Measurements from ENCODE around the gene NAIF1. TPM values are rescaled to one million over a fixed set of nuclear protein-coding genes. Genes with fewer than 3 reads are reported as not detected.
A peak's percentile ranks its signal among the peaks of the same experiment; 100 is the strongest.
"Not testable (repeated sequence)": the region's sequence is repeated elsewhere in the genome, so short reads cannot be mapped to it uniquely, and the experiment has no call there.

NAIF1 gene
- total RNA-seq, 1 donor from 2014 or later: 6.7 TPM

- Mint-ChIP-seq H3K9me3 (no peaks in the 10 kb centered on the region), H3K27me3 (no peaks in the 10 kb centered on the region), H3K27ac (no peak overlapping the region), H3K4me1 (ENCODE audit: unreplicated experiment) (peaks cover 27% of the 10 kb centered on the region), H3K36me3 (no peaks in the 10 kb centered on the region), H3K4me3 (no peak overlapping the region)
- no peak for DNase-seq (ENCODE audit: extremely low spot score, unreplicated experiment)
- TF ChIP-seq CTCF (conservative IDR thresholded peaks at IDR 0.05): no peak
Measured at GRCh38 chr9:128043467-128043868, 23.7 kb downstream of the NAIF1 start.

GRCh38 chr9:128042043-128042442 is 25.1 kb downstream of the NAIF1 start:
- Mint-ChIP-seq H3K27ac (peak overlapping the region; percentile 9), H3K4me1 (ENCODE audit: unreplicated experiment) (peaks cover 24% of the 10 kb centered on the region), H3K4me3 (no peak overlapping the region), H3K9me3 (no peaks in the 10 kb centered on the region), H3K27me3 (no peaks in the 10 kb centered on the region), H3K36me3 (no peaks in the 10 kb centered on the region)
- no peak for TF ChIP-seq CTCF (conservative IDR thresholded peaks at IDR 0.05)
- DNase-seq (ENCODE audit: extremely low spot score, unreplicated experiment): no peak

- not testable (repeated sequence) for H3K4me3 Mint-ChIP-seq; DNase-seq (ENCODE audit: extremely low spot score, unreplicated experiment); H3K27me3 Mint-ChIP-seq; H3K36me3 Mint-ChIP-seq; H3K9me3 Mint-ChIP-seq; H3K27ac Mint-ChIP-seq
- peaks cover 16% of the 10 kb centered on the region for H3K4me1 Mint-ChIP-seq (ENCODE audit: unreplicated experiment)
Measured at GRCh38 chr9:128040783-128041182, 26.3 kb downstream of the NAIF1 start.

- H3K27me3 Mint-ChIP-seq; H3K27ac Mint-ChIP-seq; DNase-seq (ENCODE audit: extremely low spot score, unreplicated experiment); H3K9me3 Mint-ChIP-seq; H3K4me1 Mint-ChIP-seq (ENCODE audit: unreplicated experiment); H3K36me3 Mint-ChIP-seq; H3K4me3 Mint-ChIP-seq: not testable (repeated sequence)
Measured at GRCh38 chr9:128036522-128036921, 30.6 kb downstream of the NAIF1 start.

- no peaks in the 10 kb centered on the region for H3K36me3 Mint-ChIP-seq
- DNase-seq (ENCODE audit: extremely low spot score, unreplicated experiment): peak; percentile 74
- peaks cover 5% of the 10 kb centered on the region for H3K4me1 Mint-ChIP-seq (ENCODE audit: unreplicated experiment)
- H3K4me3 Mint-ChIP-seq: no peak overlapping the region
- peak; percentile 86 for TF ChIP-seq CTCF (conservative IDR thresholded peaks at IDR 0.05)
- H3K27ac Mint-ChIP-seq: peak overlapping the region; percentile 40
- no peaks in the 10 kb centered on the region for H3K27me3 Mint-ChIP-seq
- no peaks in the 10 kb centered on the region for H3K9me3 Mint-ChIP-seq
Measured at GRCh38 chr9:128034821-128035652, 32.1 kb downstream of the NAIF1 start.

- H3K27ac Mint-ChIP-seq: no peak overlapping the region
- no peaks in the 10 kb centered on the region for H3K36me3 Mint-ChIP-seq
- no peaks in the 10 kb centered on the region for H3K27me3 Mint-ChIP-seq
- no peak for TF ChIP-seq CTCF (conservative IDR thresholded peaks at IDR 0.05)
- peaks cover 7% of the 10 kb centered on the region for H3K4me1 Mint-ChIP-seq (ENCODE audit: unreplicated experiment)
- H3K4me3 Mint-ChIP-seq: no peak overlapping the region
- no peak for DNase-seq (ENCODE audit: extremely low spot score, unreplicated experiment)
- H3K9me3 Mint-ChIP-seq: no peaks in the 10 kb centered on the region
Measured at GRCh38 chr9:128033609-128034008, 33.5 kb downstream of the NAIF1 start.
